GM15510 (cell line): Measurements from ENCODE around the gene GDI1.

ENCODE experiments used
- POLR2A ChIP-seq: IDR thresholded peaks from 3 replicates; pipeline ENCODE4 v1.6.1; 2011; ENCODE audit warnings: borderline replicate concordance; ENCODE audit not compliant: insufficient read length; ENCODE audit errors: extremely low read depth

The GDI1 gene

DNA sequence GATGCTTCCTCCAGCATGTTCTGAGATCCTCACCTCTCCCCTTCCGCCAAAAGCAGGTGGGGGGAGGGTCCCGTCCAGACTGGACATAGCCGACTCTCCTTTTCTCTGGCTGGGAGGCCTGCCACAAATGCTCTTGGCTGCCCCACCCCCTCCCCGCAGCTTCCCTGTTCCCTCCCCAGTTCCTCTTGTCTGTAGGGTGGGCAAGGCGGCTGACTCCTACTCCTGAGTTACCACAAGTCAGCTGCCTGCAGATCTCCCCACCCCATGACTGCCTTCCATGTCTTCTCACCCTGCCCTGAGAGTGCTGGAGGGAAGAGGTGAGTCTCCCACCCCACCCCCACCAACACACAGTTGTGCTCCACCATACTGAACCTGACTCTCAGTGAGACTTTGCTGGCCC, 5.6 kb upstream of the GDI1 start:
- no peak for TF ChIP-seq POLR2A

DNA sequence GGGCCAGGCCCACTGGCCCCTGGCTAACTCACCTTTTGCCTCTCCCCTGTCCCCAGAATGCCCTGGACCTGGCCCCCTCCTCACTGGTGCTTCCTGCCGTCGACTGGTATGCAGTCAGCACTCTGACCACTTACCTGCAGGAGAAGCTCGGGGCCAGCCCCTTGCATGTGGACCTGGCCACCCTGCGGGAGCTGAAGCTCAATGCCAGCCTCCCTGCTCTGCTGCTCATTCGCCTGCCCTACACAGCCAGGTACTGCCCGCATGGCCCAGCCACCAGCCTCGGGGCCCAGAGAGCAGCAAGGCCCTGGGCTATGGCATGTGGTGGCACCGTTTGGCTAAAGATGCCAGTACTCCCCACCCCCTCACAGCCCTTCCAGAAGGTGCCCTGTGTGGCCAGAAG, 4.7 kb upstream of the GDI1 start:
- no peak for TF ChIP-seq POLR2A

DNA sequence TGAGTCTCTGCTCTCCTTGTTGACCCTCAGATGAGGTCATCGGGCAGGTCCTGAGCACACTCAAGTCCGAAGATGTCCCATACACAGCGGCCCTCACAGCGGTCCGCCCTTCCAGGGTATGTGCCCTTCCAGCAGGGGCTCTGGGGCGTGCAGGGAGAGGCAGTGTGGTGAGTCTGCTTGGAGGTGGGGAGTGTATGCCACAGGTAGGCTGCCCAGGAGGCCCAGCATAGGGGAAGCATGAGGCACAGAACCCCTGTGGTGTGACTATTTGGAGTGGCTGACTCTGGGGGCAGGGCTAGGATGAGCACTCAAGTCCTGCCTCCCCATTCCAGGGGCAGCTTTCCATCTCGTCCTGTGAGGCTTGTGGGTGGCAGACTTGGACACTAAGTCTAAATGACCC, 3.3 kb upstream of the GDI1 start:
- no peak for TF ChIP-seq POLR2A

DNA sequence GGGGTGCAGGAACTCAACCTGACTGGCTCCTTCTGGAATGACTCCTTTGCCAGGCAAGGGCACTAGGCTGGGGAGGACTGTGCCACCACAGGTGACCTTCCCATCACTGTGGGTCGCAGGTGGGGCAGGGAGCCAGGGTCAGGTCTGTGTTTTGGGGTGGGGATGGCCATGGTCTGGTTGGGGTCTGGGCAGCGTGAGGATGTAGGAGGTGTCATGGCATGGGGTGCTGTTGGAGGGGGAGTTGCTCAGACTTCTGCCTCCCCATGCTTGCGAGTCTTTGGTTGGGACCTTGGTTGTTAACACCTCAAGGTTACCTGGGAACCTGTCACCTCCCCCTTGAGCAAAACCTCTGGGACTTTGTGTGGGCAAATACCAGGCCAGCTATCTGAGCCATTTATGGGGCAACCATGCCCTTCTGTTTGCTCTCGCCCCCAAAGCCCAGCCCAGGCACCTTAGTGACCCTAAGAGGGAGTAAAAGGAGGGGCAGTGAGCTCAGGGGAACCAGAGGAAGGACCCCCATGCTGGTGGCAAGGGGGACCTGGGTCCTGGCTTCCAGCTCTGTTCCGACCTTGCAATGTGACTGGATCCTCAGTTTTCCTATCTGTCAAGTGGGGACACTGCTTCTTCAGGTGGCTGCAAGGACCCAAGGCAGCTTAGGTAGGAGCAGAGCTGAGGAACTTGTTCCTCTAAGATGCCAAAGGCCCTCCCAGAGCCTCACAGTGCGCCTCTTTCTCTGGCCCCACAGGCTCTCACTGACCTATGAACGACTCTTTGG, 2.4 kb upstream of the GDI1 start:
- TF ChIP-seq POLR2A, result no peak

DNA sequence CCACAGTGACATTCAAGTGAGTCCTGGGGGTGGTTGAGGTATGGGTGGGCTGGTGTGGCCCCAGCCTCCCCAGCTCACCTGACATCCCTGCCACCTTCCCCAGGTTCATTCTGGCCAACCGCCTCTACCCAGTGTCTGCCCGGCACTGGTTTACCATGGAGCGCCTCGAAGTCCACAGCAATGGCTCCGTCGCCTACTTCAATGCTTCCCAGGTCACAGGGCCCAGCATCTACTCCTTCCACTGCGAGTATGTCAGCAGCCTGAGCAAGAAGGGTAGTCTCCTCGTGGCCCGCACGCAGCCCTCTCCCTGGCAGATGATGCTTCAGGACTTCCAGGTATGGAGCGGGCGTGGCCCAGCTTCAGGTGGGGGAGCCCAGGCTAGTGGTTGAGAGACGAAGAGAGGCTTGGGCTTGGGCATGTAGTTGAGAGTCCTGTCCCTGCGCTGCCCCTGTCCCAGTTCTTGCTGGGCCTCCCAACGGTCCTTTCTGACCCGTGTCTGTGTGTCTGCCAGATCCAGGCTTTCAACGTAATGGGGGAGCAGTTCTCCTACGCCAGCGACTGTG, 1.7 kb upstream of the GDI1 start:
- TF ChIP-seq POLR2A, result no peak

DNA sequence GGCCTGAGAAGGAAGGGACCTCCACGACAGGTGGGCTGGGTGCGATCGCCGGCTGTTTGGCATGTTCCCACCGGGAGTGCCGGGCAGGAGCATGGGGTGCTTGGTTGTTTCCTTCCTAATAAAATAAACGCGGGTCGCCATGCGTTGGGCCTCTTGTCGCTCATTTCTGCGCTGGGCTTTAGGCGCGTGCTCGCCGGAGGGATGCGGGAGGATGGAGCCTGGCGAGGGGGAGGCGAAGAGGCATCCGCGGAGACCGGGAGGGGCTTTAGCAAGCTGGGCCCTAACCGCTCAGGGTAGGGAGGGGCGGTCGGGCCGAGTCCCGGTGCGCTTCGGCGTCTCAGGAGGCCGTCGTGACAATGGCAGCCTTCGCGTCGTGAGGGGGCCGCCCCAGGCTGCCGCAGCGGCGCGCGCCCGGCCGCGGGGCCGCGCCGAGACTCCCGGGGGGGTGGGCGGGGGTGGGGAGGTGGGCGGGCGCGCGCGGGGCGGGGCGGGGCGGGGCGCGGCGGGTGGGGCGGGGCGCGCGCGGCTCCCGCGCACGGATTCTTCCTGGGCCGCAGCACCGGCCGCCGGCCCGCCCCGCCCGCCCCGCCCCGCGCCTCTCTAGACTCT, 476 bp upstream of the GDI1 start:
- no peak for TF ChIP-seq POLR2A

DNA sequence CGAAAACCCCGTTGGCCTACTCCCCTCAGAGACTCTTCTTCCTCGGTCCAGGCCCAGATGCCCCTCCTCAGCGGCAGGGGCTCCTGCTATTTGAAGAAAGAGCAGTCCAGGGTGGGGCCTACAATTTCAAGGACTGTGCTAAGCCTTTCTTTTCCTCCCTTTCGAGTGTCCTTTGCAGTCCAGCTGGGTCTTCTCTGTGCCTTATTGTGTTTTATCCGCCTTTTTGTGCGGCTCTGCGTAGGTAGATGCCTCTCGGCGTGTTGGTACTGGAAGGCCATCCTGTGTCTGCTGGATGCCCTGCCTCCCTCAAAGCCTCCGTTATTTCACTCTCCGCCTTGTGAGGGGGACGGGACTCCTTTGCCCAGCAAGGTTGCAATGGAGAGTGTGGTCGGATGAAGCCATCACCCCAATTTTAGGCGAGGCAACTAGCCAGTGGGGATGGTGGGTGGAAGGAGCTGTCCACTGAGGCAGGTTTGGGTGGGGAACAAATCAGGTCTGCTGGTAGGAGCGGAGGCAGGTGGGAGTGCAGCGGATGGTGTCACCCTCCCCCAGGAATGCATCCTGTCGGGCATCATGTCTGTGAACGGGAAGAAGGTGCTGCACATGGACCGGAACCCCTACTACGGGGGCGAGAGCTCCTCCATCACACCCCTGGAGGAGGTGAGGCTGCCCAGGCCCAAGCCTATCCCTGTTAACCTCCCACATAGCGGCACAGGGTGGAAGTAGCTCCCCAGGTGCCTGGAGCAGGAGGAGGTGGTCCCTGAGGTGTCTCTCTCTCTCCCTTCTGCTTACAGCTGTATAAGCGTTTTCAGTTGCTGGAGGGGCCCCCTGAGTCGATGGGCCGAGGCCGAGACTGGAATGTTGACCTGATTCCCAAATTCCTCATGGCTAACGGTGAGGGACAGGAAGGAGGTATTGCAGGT, 1.3 kb downstream of the GDI1 start:
- TF ChIP-seq POLR2A, result no peak

DNA sequence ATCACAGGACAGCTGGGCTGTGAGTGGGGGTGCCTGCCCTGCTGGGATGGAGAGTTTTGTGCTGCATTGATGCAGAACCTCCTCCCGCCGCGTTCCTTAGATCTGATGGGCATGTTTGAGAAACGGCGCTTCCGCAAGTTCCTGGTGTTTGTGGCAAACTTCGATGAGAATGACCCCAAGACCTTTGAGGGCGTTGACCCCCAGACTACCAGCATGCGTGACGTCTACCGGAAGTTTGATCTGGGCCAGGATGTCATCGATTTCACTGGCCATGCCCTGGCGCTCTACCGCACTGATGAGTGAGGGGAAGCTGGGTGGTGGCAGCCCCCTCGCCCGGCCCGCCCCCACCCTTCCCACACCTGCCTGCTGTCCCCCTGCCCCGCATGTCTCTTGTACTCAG, 2.9 kb downstream of the GDI1 start:
- no peak for TF ChIP-seq POLR2A

DNA sequence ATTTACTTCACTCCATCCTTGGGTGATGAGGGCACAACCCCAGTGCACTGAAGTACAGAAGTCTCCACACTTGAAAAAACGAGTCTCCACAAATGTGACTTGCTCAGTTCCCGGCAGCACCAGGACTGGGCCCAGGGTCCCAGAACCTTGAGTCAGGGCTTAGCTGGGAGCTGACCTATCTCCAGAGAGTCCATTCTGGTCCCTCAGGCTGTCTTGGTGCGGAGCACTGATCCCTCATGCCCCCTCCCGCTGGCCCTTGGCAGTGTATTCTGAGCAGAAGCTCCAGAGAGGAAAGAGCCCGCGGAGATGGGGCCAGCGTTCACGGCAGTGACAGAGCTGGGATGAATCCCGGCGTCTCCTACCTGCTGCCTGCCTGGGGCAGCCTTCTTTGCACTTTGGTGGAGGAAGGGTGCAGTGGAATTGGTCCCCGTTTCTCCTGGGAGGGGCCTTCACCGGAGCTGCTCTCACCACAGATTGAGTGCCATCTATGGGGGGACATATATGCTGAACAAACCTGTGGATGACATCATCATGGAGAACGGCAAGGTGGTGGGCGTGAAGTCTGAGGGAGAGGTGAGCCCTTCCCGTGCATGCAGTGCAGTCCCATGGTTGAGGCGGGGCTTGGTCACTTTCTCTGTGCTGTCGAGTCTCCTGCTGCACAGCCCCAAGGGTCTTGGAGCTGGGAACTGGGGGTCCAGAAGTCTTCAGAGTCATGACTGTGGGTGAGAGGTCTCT, 3.8 kb downstream of the GDI1 start:
- TF ChIP-seq POLR2A, result no peak

DNA sequence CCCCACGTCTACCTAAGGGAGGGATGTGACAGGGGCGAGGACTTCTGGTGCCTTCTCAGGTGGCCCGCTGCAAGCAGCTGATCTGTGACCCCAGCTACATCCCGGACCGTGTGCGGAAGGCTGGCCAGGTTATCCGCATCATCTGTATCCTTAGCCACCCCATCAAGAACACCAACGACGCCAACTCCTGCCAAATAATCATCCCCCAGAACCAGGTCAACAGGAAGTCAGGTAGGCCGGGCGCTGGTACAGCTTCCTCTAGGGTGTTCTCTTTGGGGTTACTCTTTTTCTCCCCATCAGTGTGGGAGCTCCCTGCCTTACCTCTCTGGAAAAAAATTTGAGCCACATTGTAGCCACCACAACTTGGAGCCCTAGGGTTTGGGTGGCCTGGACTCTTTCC, 4.6 kb downstream of the GDI1 start:
- no peak for TF ChIP-seq POLR2A

DNA sequence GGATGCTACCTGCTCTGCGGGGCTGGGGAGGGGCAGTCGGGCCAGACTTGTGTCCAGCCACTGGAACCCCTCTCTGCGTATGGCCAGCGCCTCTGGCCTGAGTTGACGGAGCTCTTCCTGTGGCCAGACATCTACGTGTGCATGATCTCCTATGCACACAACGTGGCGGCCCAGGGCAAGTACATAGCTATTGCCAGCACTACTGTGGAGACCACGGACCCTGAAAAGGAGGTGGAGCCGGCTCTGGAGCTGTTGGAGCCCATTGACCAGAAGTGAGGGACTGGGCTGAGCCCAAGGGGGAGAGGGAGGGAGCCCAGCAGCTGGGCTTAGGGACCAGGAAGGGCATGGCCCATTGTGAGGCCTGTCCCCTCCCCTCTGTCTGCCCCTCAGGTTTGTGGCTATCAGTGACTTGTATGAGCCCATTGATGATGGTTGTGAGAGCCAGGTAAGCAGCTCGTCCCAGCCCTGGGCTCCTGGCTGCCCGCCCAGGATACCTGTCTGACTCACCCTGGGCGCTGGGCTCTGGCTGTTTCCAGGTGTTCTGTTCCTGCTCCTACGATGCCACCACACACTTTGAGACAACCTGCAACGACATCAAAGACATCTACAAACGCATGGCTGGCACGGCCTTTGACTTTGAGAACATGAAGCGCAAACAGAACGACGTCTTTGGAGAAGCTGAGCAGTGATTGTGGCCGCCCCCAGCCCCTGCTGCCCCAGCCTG, 5.2 kb downstream of the GDI1 start:
- no peak for TF ChIP-seq POLR2A

DNA sequence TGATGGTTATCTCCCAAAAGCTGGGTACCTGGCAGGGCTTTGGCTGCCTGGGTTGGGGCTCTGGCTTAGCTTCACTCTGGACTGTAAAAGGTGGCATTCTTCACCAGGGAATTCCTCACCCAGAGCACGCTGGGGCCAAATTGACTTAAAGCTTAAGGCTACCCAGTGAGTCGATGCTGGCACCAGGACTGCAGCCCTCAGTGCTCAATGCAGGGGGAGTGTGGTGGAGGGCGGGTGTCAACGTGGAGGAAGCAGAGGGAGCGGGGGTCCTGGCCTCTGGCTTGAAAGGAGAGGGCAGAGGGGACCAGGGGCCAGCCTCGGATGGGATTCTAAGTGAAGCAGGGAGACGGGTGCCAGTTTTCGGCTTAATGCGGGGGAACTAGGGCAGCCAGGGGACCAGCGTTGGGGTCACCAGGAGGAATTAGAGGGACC, 6.5 kb downstream of the GDI1 start:
- TF ChIP-seq POLR2A, result no peak

DNA sequence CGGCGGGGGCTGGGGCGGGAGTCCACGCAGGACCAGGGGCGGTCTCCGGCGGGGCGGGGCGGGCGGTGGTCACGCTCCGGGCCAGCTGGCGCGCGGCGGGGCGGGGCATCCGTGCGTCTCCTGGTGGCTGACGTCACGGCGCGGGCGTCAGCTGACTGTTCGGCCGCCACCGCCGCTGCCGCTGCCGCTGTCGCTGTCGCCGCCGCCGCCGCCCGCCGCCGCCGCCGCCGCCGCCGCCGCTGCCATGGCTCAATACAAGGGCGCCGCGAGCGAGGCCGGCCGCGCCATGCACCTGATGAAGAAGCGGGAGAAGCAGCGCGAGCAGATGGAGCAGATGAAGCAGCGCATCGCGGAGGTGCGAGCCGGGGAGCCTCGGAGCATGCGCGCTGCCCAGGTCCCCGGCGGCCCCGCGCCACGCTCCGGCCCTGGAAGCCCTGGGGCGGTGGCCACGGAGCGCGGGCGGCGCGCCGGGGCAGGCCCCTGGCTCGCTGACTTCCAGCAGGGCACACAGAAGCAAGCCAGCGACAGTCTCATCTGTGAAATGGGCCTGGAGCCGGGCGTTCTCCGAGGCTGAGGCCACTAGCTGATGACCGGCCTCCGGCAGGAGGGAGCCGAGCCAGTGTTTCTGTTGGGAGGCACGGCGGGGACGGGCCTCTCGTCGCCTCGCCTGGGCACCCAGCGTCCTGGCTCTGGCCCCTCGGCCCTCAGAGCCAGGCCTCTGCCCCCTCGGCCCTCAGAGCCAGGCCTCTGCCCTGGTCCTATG, 7.2 kb downstream of the GDI1 start, which contains the start of gene FAM50A:
TSS of gene FAM50A (plus strand) at position 150 of the 763 bp plus-strand sequence. CDS start at position 245, 95 bp downstream.
- TF ChIP-seq POLR2A, result peak; percentile 24
